Stimulated activated CD4-positive, alpha-beta T cell treated with anti-CD3 and anti-CD28 coated beads, Interleukin-2, amount 100 ng/mL, for 24 hours (primary cell): Measurements from ENCODE around the gene FAM120A.
"Not testable (repeated sequence)": the region's sequence is repeated elsewhere in the genome, so short reads cannot be mapped to it uniquely, and the experiment has no call there.

Source experiments
- DNase-seq, 2 donors: peaks; one replicate each; pipeline ENCODE4 v3.0.0-alpha.2; 2020

Gene FAM120A

DNA sequence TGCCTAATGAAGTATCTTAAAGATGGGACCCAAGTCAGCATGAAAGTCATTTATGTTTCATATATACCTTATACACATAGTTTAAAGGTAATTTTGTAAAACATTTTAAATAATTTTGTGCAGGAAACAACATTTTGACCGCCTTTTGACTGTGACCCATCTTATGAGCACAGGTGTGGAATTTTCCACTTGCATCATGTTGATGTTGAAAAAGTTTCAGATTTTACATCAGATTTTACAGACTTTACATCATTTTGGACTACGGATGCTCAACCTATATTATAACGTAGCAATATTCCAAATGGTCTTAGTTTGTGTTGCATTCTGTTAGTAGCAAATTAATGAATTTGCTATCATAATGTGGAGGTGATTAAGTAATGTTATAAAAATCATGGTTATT is 23.6 kb downstream of the FAM120A start:
- DNase-seq = no peak

- DNase-seq = no peak
Measured at GRCh38 chr9:93475856-93476255, 24.4 kb downstream of the FAM120A start.

DNA sequence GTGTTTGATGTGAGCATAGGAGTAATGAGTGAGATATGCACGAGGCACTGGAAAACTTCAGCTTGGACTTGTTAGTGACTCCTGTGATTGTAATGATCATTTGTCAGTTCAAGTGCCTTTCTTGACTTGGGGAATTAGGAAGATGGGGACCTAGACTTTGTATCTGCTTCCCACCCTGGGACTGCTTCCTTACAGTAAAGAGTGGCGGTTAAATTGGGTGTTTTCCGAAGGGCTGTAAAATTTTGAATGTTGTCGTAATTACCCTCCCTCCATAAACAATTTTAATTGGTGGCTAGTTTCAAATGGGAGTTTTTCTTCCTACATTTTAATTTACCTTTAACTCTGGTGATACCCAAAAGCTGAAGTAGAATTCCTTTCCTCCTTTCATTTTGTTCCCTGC is 25.4 kb downstream of the FAM120A start:
- no peak for DNase-seq

DNA sequence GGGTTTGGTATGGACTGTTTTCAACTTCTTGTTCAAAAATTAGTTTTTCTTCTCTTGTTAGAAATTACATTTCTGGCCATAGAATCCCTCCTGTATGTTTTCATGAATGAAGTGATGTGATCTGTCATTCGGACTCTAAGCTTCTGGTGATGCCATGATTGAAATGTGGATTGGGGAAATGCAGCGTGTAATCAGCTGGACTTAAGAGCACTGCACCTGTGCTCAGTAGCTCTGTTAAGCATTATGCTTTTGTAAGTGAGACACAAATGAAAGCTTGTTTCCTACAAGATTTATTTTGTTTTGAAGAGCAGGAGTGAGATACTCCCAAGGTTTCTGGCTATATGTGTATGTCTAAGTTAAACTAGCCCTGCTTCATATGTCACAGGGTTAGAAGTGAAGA is 25.9 kb downstream of the FAM120A start:
- no peak for DNase-seq

GRCh38 chr9:93479726-93480125 is 28.2 kb downstream of the FAM120A start:
- no peak for DNase-seq

DNA sequence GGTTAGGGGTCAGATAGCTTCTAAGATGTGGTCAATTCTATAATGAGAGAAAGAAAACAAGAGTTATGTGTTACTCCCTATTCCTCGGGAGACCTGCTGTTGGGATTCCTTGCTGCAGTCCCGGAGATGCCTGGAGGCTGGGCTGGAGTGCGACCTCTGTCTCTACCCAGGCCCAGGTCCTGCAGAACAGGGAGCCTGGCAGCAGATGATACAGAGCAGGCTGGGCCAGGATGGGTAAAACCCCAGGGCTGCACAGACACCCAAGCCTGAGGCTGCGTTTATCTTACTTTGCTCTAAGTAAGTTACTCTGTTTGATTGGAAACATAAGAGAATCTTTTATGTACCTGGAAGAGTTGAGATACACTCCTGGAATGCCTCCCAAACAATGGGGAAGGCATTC is 28.8 kb downstream of the FAM120A start:
- DNase-seq = no peak

- no peak for DNase-seq
Measured at GRCh38 chr9:93480728-93481324, 29.3 kb downstream of the FAM120A start.

DNA sequence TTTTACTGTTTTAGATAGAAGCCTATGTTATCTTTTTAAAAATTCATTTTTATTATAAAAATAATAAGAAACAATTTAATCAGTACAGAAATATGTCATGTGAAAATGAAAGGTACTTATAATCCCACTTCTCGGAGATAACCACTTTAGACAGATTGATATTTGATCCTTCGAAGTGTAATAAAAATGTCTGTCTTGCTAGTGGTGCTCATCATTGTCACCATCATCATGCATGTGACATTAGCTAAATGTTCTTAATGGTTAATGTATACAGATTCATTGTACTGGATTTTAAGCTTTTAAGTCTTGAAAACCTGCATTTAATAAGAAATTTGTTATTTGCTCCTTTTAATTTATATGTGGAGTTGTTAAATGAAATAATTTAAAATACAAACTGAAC is 32.0 kb downstream of the FAM120A start:
- DNase-seq = no peak

GRCh38 chr9:93486268-93486667 is 34.8 kb downstream of the FAM120A start:
- DNase-seq = no peak

- no peak for DNase-seq
Measured at GRCh38 chr9:93488244-93488643, 36.8 kb downstream of the FAM120A start.

DNA sequence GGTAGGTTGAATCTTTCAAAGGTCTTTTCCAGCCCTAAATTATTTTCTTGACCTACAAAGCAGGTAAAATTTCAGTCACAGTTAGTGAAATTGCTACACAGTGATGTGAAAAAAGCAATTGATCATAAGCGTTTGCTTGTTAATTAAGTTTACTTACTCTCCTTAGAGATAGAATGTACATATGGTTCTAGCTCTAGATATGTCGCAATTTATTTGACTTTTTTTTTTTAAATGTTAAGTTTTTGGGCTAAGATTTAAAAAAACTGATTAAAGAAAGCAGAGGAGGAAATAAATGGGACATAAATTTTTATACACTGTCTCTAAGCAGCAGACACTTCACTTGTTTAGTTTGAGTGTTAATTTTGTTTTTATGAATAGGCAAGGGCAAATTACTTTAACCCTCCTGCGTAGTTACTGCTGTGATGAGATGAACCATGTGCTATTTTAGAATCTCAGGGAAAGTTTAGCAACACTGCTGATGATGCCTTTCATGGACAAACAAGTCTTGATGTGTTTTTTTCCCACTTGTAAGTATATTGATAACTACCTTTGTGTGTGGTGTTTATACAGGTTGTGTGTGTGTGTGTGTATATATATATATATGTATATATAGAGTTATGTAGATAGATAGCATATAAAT is 40.2 kb downstream of the FAM120A start:
- DNase-seq = no peak

DNA sequence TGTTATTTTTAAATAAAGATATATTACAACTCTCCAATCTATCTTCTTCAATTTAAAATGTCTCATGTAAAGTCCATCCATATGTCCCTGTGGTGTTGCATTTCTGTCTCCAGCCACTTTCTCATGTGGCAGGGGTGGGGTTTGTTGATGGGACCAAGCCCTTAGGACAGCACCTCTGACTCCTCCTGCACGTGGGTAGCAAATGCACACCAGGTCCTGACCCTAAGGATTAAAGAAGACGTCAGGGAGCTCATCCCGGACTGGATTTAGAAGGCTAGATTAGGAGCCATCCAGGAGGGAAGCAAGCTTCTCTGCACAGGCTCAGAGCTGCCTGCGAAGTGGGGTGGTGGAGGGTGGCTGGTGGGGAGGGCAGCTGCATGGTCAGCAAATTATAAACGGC is 40.8 kb downstream of the FAM120A start:
- DNase-seq = no peak

DNA sequence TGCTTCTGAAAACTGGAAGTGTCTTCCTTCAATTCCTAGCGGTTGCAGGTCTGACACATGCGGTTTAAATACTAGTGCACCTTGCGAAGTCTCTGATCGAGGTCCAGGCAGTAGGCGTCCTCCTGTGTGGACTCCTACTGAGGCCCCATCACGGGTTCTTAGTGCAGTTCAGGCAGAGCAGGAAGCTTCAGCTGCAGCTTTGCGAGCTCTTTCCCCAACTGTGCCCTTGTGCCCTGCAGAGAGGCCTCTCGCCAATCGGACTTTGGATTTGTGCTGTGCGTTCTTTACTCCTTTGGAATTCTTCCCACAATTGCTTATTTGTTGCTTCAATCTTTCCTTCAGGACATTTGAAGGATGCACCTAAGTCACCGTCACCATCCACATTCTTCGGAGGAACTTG is 42.5 kb downstream of the FAM120A start:
- DNase-seq = no peak

- no peak for DNase-seq
Measured at GRCh38 chr9:93496285-93496684, 44.8 kb downstream of the FAM120A start.

GRCh38 chr9:93500571-93501298 is 49.2 kb downstream of the FAM120A start:
- no peak for DNase-seq

- DNase-seq = no peak
Measured at GRCh38 chr9:93501406-93501805, 49.9 kb downstream of the FAM120A start.

DNA sequence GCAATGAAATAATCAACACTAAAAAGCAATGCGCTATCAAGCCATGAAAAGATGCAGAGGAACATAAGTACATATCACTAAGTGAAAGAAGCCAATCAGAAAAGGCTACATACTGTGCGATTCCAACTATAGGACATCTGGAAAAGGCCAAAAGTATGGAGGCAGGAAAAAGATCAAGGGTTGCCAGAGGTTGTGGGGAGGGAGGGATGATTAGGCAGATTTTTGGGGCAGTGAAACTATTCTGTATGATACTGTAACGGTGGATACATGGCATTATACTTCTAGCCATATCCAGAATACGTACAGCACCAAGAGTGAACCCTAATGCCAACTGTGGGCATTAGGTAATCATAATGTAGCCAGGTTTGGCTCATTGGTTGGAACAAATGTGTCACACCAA is 51.9 kb downstream of the FAM120A start:
- no peak for DNase-seq

GRCh38 chr9:93505541-93506132 is 54.2 kb downstream of the FAM120A start:
- DNase-seq = no peak

- DNase-seq = no peak
Measured at GRCh38 chr9:93507768-93508167, 56.3 kb downstream of the FAM120A start.

GRCh38 chr9:93508207-93508606 is 56.7 kb downstream of the FAM120A start:
- no peak for DNase-seq

DNA sequence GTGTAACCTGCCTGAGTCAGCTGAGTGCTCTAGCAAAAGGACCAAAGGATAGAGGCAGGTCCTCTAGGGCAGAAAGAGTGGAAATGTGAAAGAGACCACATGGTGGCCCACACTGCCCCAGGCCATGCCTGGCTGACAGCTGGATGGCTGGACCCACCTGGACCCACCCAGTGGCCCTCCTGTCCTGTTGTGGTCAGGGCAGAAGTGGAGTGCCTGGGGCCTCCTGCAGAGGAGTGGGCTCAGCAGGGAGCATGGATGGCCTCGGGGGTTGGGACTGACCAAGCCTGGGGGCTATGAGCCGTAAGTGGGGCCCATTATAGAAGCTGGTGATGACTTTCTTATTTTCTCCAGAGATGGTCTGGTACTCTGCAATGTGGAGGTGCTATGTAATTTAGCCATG is 57.6 kb downstream of the FAM120A start:
- no peak for DNase-seq

- DNase-seq = no peak
Measured at GRCh38 chr9:93510041-93510440, 58.6 kb downstream of the FAM120A start.

GRCh38 chr9:93511228-93511627 is 59.7 kb downstream of the FAM120A start:
- not testable (repeated sequence) for DNase-seq
